HFFc6 (cell line): ENCODE results near the gene SMIM28. TPM values are rescaled to one million over a fixed set of nuclear protein-coding genes. Genes with fewer than 3 reads are reported as not detected.

Source experiments
- DNase-seq: peaks from one replicate; pipeline ENCODE4 v3.0.0-alpha.2; 2018
- H3K27ac Mint-ChIP-seq: 2 replicates; pipeline ENCODE4 v1.8.0; 2020; ENCODE audit warnings: mild to moderate bottlenecking, mixed read lengths
- H3K27me3 Mint-ChIP-seq: 2 replicates; pipeline ENCODE4 v1.8.0; 2021; ENCODE audit warnings: mild to moderate bottlenecking, moderate library complexity, mixed read lengths; ENCODE audit not compliant: insufficient read depth
- H3K36me3 Mint-ChIP-seq: 2 replicates; pipeline ENCODE4 v1.8.0; 2021; ENCODE audit warnings: low read depth, mixed read lengths
- H3K4me1 Mint-ChIP-seq: 2 replicates; pipeline ENCODE4 v1.8.0; 2020; ENCODE audit warnings: low read depth, mixed read lengths
- H3K4me3 Mint-ChIP-seq: 2 replicates; pipeline ENCODE4 v1.8.0; 2020; ENCODE audit warnings: mild to moderate bottlenecking, moderate library complexity, mixed read lengths
- H3K9me3 Mint-ChIP-seq: 2 replicates; pipeline ENCODE4 v1.8.0; 2020; ENCODE audit warnings: mild to moderate bottlenecking, mixed read lengths
- CTCF ChIP-seq: fragments of 200-600 bp; sonication (generic); IDR thresholded peaks from 2 replicates; pipeline ENCODE4 v1.5.0; 2021; ENCODE audit warnings: antibody characterized with exemption, mild to moderate bottlenecking
- total RNA-seq, 6 experiments: library from RNA; stranded (reverse); fragmentation: NEBNext Ultra II Directional; extraction: Animal tissue kit (Norgen Biotek cat#: 25700); gene quantifications; 2 replicates in 1 of 6; 3 replicates in 5 of 6; pipeline ENCODE4 v1.2.3, GENCODE V29; 2021

The SMIM28 gene
- total RNA-seq, 6 experiments from 2014 or later: not detected

GRCh38 chr6:138419766-138420165 lies 42.1 kb downstream of the SMIM28 start:
- Mint-ChIP-seq H3K4me1 (peaks cover 8% of the 10 kb centered on the region), H3K4me3 (no peak overlapping the region), H3K27ac (no peak overlapping the region), H3K9me3 (no peaks in the 10 kb centered on the region), H3K27me3 (no peaks in the 10 kb centered on the region; the same call in 1 of the 2 replicates), H3K36me3 (no peaks in the 10 kb centered on the region)
- no peak for TF ChIP-seq CTCF
- no peak for DNase-seq

GRCh38 chr6:138420356-138420755 lies 42.7 kb downstream of the SMIM28 start:
- H3K9me3 Mint-ChIP-seq: no peaks in the 10 kb centered on the region
- no peaks in the 10 kb centered on the region for H3K36me3 Mint-ChIP-seq
- TF ChIP-seq CTCF: no peak
- no peak overlapping the region for H3K27ac Mint-ChIP-seq
- no peaks in the 10 kb centered on the region; the same call in 1 of the 2 replicates for H3K27me3 Mint-ChIP-seq
- H3K4me3 Mint-ChIP-seq: no peak overlapping the region
- peaks cover 8% of the 10 kb centered on the region for H3K4me1 Mint-ChIP-seq
- no peak for DNase-seq

GRCh38 chr6:138421089-138421488 lies 43.4 kb downstream of the SMIM28 start:
- Mint-ChIP-seq H3K4me1 (peaks cover 8% of the 10 kb centered on the region), H3K27me3 (no peaks in the 10 kb centered on the region; the same call in 1 of the 2 replicates), H3K27ac (no peak overlapping the region), H3K4me3 (no peak overlapping the region), H3K36me3 (no peaks in the 10 kb centered on the region), H3K9me3 (no peaks in the 10 kb centered on the region)
- TF ChIP-seq CTCF: no peak
- DNase-seq: no peak

GRCh38 chr6:138421608-138422007 lies 43.9 kb downstream of the SMIM28 start:
- Mint-ChIP-seq H3K27ac (no peak overlapping the region), H3K27me3 (no peaks in the 10 kb centered on the region; the same call in 1 of the 2 replicates), H3K4me3 (no peak overlapping the region), H3K4me1 (peaks cover 8% of the 10 kb centered on the region), H3K36me3 (no peaks in the 10 kb centered on the region), H3K9me3 (no peaks in the 10 kb centered on the region)
- no peak for TF ChIP-seq CTCF
- no peak for DNase-seq

GRCh38 chr6:138422861-138423260 lies 45.2 kb downstream of the SMIM28 start:
- TF ChIP-seq CTCF: no peak
- Mint-ChIP-seq H3K9me3 (no peaks in the 10 kb centered on the region), H3K4me3 (no peak overlapping the region), H3K27ac (no peak overlapping the region), H3K36me3 (no peaks in the 10 kb centered on the region), H3K27me3 (no peaks in the 10 kb centered on the region; the same call in 1 of the 2 replicates), H3K4me1 (peaks cover 8% of the 10 kb centered on the region)
- DNase-seq: no peak
